Measurements from ENCODE around the gene FAM171A1.
"Not testable (repeated sequence)": the region's sequence is repeated elsewhere in the genome, so short reads cannot be mapped to it uniquely, and the experiment has no call there.

The FAM171A1 gene

GRCh38 chr10:15276039-15276438, 95.0 kb downstream of the FAM171A1 start:
- DNase-seq, result not testable (repeated sequence)

GRCh38 chr10:15269838-15270237, 101.3 kb downstream of the FAM171A1 start:
- not testable (repeated sequence) for DNase-seq

GRCh38 chr10:15267496-15267895, 103.6 kb downstream of the FAM171A1 start:
- no peak for DNase-seq

GRCh38 chr10:15266117-15266516, 105.0 kb downstream of the FAM171A1 start:
- no peak for DNase-seq

- DNase-seq, result no peak
Measured at GRCh38 chr10:15265558-15265957, 105.5 kb downstream of the FAM171A1 start.

GRCh38 chr10:15265056-15265455, 106.0 kb downstream of the FAM171A1 start:
- DNase-seq, result no peak

GRCh38 chr10:15263657-15264323, 107.3 kb downstream of the FAM171A1 start:
- DNase-seq, result no peak

- no peak for DNase-seq
Measured at GRCh38 chr10:15262036-15262713, 108.9 kb downstream of the FAM171A1 start.

- DNase-seq, result no peak
Measured at GRCh38 chr10:15259136-15259535, 112.0 kb downstream of the FAM171A1 start.

- no peak for DNase-seq
Measured at GRCh38 chr10:15258255-15258654, 112.8 kb downstream of the FAM171A1 start.

- no peak for DNase-seq
Measured at GRCh38 chr10:15255961-15256360, 115.1 kb downstream of the FAM171A1 start.

GRCh38 chr10:15254808-15255648, 116.1 kb downstream of the FAM171A1 start:
- DNase-seq, result peak; percentile 11

GRCh38 chr10:15253951-15254807, 116.9 kb downstream of the FAM171A1 start:
- no peak for DNase-seq

GRCh38 chr10:15252396-15252795, 118.7 kb downstream of the FAM171A1 start:
- no peak for DNase-seq

- DNase-seq, result no peak
Measured at GRCh38 chr10:15251791-15252380, 119.2 kb downstream of the FAM171A1 start.

GRCh38 chr10:15245530-15245929, 125.6 kb downstream of the FAM171A1 start:
- DNase-seq, result no peak

GRCh38 chr10:15244635-15245197, 126.4 kb downstream of the FAM171A1 start:
- DNase-seq, result no peak

GRCh38 chr10:15242261-15242840, 128.7 kb downstream of the FAM171A1 start:
- DNase-seq, result no peak

GRCh38 chr10:15241306-15241705, 129.8 kb downstream of the FAM171A1 start:
- no peak for DNase-seq

- no peak for DNase-seq
Measured at GRCh38 chr10:15238555-15239335, 132.3 kb downstream of the FAM171A1 start.

GRCh38 chr10:15237351-15237750, 133.7 kb downstream of the FAM171A1 start:
- no peak for DNase-seq

Data from stimulated activated CD4-positive, alpha-beta T cell treated with anti-CD3 and anti-CD28 coated beads, Interleukin-12 subunit alpha, Interleukin-12 subunit beta, amount 100 ng/mL, for 4 hours (primary cell).